ENCODE measurements around the gene FATE1. TPM values are rescaled to one million over a fixed set of nuclear protein-coding genes. Genes with fewer than 3 reads are reported as not detected.

FATE1 gene
- total and polyA plus RNA-seq, 2 of the 8 experiments (the other 6 are each of a cell fraction or from before 2014, with no cell fraction given) = 0.12 TPM; not detected in 1

- no peak for TF ChIP-seq SIN3A (conservative IDR thresholded peaks at IDR 0.05 in 1 of 2, IDR thresholded peaks at IDR 0.05 in 1 of 2; ENCODE audit: low read depth in 1 of 2, low read length in 2 of 2)
- TF ChIP-seq JUND (IDR thresholded peaks at IDR 0.05; ENCODE audit: low read length) = no peak
- TF ChIP-seq TEAD4 (IDR thresholded peaks at IDR 0.05; ENCODE audit: low read depth, low read length) = no peak
These were observed 39.6 kb upstream of the FATE1 start (continued) for GRCh38 chrX:151676196-151676595.

Data from H1 (cell line).